ENCODE data around the gene SIGLEC9.

GRCh38 chr19:51091895-51092873 lies 32.5 kb upstream of the SIGLEC9 start:
- TF ChIP-seq EZH2phosphoT487 (IDR thresholded peaks at IDR 0.05; ENCODE audit: borderline replicate concordance) (no peak), FOSL1 (IDR thresholded peaks at IDR 0.05; ENCODE audit: low read depth) (no peak), POLR2AphosphoS5 (IDR thresholded peaks at IDR 0.05; ENCODE audit: low read depth, low read length) (no peak), ZNF274 (IDR thresholded peaks at IDR 0.05; ENCODE audit: low read depth, low read length) (no peak), EZH2 (IDR thresholded peaks at IDR 0.05) (no peak), POLR2A (IDR thresholded peaks at IDR 0.05; ENCODE audit: borderline replicate concordance, extremely low read depth, insufficient read depth, insufficient read length) (no peak), CEBPB (IDR thresholded peaks at IDR 0.05; ENCODE audit: low read depth) (no peak), SRF (IDR thresholded peaks at IDR 0.05; ENCODE audit: low read depth) (no peak), TCF7L2 (IDR thresholded peaks at IDR 0.05; ENCODE audit: borderline replicate concordance, extremely low read depth, insufficient read depth, insufficient read length) (no peak)
- TF ChIP-seq, protein P1, sequence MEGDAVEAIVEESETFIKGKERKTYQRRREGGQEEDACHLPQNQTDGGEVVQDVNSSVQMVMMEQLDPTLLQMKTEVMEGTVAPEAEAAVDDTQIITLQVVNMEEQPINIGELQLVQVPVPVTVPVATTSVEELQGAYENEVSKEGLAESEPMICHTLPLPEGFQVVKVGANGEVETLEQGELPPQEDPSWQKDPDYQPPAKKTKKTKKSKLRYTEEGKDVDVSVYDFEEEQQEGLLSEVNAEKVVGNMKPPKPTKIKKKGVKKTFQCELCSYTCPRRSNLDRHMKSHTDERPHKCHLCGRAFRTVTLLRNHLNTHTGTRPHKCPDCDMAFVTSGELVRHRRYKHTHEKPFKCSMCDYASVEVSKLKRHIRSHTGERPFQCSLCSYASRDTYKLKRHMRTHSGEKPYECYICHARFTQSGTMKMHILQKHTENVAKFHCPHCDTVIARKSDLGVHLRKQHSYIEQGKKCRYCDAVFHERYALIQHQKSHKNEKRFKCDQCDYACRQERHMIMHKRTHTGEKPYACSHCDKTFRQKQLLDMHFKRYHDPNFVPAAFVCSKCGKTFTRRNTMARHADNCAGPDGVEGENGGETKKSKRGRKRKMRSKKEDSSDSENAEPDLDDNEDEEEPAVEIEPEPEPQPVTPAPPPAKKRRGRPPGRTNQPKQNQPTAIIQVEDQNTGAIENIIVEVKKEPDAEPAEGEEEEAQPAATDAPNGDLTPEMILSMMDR (IDR thresholded peaks at IDR 0.05 in 2 of 3, conservative IDR thresholded peaks at IDR 0.05 in 1 of 3; ENCODE audit: borderline replicate concordance in 1 of 3, insufficient read depth in 1 of 3, low read depth in 2 of 3, low read length in 2 of 3): no peak

Measured in HCT116 (cell line).